ENCODE data around the gene HOXA9. TPM values are rescaled to one million over a fixed set of nuclear protein-coding genes. Genes with fewer than 3 reads are reported as not detected.

The HOXA9 gene
- total RNA-seq, 1 experiment from 2014 or later = 16.7 TPM

DNA sequence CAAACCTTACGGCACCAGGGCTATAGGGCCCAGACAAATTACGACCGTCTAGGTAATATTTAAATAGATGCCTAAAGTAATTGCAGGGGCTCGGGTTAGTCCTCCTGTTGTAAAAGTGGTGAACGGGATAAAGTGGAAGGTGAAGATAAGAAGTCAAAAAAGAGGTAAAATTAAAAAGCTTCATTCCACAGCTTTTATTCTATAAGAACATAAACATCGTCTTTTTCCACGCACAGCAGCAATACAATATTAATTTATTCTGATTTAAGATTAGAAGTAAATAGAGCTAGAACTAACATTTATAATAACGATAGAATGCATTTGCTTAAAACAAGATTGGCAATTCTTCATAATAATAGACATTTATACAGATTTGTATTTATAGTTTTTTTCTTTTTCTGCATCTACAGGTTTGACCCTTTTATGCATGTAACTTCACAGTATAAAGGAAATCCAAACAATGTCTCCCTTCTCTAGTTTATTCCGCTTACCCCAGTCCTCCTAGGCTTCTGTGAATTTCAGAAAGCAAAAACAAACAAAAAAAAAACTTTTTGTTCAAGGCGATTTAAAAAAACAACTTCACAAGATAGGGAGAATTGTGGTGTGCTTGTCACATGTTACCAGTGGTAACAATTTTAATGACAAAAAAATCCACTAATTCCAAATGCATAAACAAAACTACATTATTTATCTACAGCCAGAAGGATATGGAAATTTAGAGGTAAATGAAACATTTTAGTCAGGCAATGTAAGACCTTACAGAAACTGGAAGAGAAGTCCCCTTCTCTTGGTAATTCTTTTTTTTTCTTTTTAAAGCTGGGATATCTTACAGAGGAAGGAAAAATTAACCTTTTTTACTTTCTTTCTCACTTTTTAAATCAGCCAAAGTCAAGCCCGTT is 5.3 kb upstream of the HOXA9 start:
- peak overlapping the region; percentile 90 for H3K4me3 Mint-ChIP-seq (ENCODE audit: unreplicated experiment)
- peaks cover 11% of the 10 kb centered on the region for H3K4me1 Mint-ChIP-seq (ENCODE audit: low read depth, unreplicated experiment)
- Histone ChIP-seq H3K4me1 (peaks cover 12% of the 10 kb centered on the region), H3K9me3 (no peaks in the 10 kb centered on the region), H3K27me3 (replicated peaks; ENCODE audit: control insufficient read depth, insufficient read depth, low read length) (peaks cover 2% of the 10 kb centered on the region), H3K4me3 (ENCODE audit: low read depth, low read length) (peak overlapping the region; percentile 43; the same call in 1 of the 2 replicates), H3K36me3 (ENCODE audit: control insufficient read depth, insufficient read depth, low read length) (no peaks in the 10 kb centered on the region)
- peaks cover 16% of the 10 kb centered on the region for H3K36me3 Mint-ChIP-seq (ENCODE audit: insufficient read depth, unreplicated experiment)
- intact Hi-C loops (cut with micrococcal nuclease; ENCODE audit: unreplicated experiment) = no loop called here
- H3K9me3 Mint-ChIP-seq (ENCODE audit: unreplicated experiment) = no peaks in the 10 kb centered on the region
- no peak overlapping the region for H3K27ac Mint-ChIP-seq (ENCODE audit: unreplicated experiment)
- TF ChIP-seq CTCF (IDR thresholded peaks at IDR 0.05; ENCODE audit: insufficient read depth in 1 of 2, low read depth in 1 of 2, low read length in 1 of 2, severe bottlenecking in 1 of 2, unreplicated experiment in 1 of 2) = no peak
- no TSS peak for BruUV-seq (replicated peaks)
- no peaks in the 10 kb centered on the region for H3K27me3 Mint-ChIP-seq (ENCODE audit: insufficient read depth, unreplicated experiment)
- CTCF ChIA-PET = interaction anchor here (1.4 to 2.8 kb wide), 2 partner anchors 9 to 10 kb away, joined by 7 to 12 read pairs; no protein-coding TSS in a partner anchor
- POLR2A ChIA-PET = no interaction called here
- no peak for DNase-seq

- intact Hi-C loops (cut with micrococcal nuclease; ENCODE audit: unreplicated experiment) = loop anchor here (10.0 kb wide), 1 partner anchor 965 kb away; the partner anchor contains the start of genes CBX3 and HNRNPA2B1
- no peaks in the 10 kb centered on the region for H3K36me3 ChIP-seq (ENCODE audit: control insufficient read depth, insufficient read depth, low read length)
- TF ChIP-seq CTCF (IDR thresholded peaks at IDR 0.05; ENCODE audit: insufficient read depth in 1 of 2, low read depth in 1 of 2, low read length in 1 of 2, severe bottlenecking in 1 of 2, unreplicated experiment in 1 of 2) = no peak
- ChIA-PET CTCF (interaction anchor here (1.4 to 2.8 kb wide), 2 partner anchors 9 to 10 kb away, joined by 7 to 12 read pairs; no protein-coding TSS in a partner anchor), POLR2A (interaction anchor here (0.6 kb wide), 1 partner anchor 191 kb away, joined by 7 read pairs; no protein-coding TSS in a partner anchor)
- no peaks in the 10 kb centered on the region for H3K9me3 ChIP-seq
- no peaks in the 10 kb centered on the region for H3K9me3 Mint-ChIP-seq (ENCODE audit: unreplicated experiment)
- H3K27ac Mint-ChIP-seq (ENCODE audit: unreplicated experiment) = no peak overlapping the region
- H3K4me3 Mint-ChIP-seq (ENCODE audit: unreplicated experiment) = peak overlapping the region; percentile 90
- peak overlapping the region; percentile 43 for H3K4me3 ChIP-seq (ENCODE audit: low read depth, low read length)
- peaks cover 11% of the 10 kb centered on the region for H3K4me1 Mint-ChIP-seq (ENCODE audit: low read depth, unreplicated experiment)
- DNase-seq = peak in 1 of 2 experiments; percentile 51
- BruUV-seq (replicated peaks) = no TSS peak
- H3K4me1 ChIP-seq = peaks cover 12% of the 10 kb centered on the region
- peaks cover 2% of the 10 kb centered on the region for H3K27me3 ChIP-seq (replicated peaks; ENCODE audit: control insufficient read depth, insufficient read depth, low read length)
- H3K36me3 Mint-ChIP-seq (ENCODE audit: insufficient read depth, unreplicated experiment) = peaks cover 16% of the 10 kb centered on the region
- no peaks in the 10 kb centered on the region for H3K27me3 Mint-ChIP-seq (ENCODE audit: insufficient read depth, unreplicated experiment)
Observed at GRCh38 chr7:27169658-27170425, 4.5 kb upstream of the HOXA9 start.

All from Caco-2 (cell line).